Tibial nerve (tissue), 4 donors: ENCODE data around the gene TRABD2B.

Experiments used
- EP300 ChIP-seq, 2 donors: sonication (generic); formaldehyde crosslinking; IDR thresholded peaks; one replicate each; pipeline ENCODE4 v1.6.1; 2017; ENCODE audit warnings: antibody characterized with exemption in 2 of 2, mild to moderate bottlenecking in 1 of 2
- POLR2A ChIP-seq, 2 donors: fragments of 450-650 bp; IDR thresholded peaks; one replicate each; pipeline ENCODE4 v1.6.1; 2017; ENCODE audit warnings: antibody characterized with exemption in 2 of 2, mild to moderate bottlenecking in 2 of 2, moderate library complexity in 2 of 2
- TF ChIP-seq, protein P1 (sequence below), 5 experiments: fragments of 200-600 bp in 3 of 5; fragments of 450-650 bp in 2 of 5; sonication (generic) in 3 of 5; IDR thresholded peaks; one replicate each; pipeline ENCODE4 v1.5.1; 2016 to 2019; ENCODE audit warnings: antibody characterized with exemption in 5 of 5, mild to moderate bottlenecking in 3 of 5, moderate library complexity in 2 of 5

DNA sequence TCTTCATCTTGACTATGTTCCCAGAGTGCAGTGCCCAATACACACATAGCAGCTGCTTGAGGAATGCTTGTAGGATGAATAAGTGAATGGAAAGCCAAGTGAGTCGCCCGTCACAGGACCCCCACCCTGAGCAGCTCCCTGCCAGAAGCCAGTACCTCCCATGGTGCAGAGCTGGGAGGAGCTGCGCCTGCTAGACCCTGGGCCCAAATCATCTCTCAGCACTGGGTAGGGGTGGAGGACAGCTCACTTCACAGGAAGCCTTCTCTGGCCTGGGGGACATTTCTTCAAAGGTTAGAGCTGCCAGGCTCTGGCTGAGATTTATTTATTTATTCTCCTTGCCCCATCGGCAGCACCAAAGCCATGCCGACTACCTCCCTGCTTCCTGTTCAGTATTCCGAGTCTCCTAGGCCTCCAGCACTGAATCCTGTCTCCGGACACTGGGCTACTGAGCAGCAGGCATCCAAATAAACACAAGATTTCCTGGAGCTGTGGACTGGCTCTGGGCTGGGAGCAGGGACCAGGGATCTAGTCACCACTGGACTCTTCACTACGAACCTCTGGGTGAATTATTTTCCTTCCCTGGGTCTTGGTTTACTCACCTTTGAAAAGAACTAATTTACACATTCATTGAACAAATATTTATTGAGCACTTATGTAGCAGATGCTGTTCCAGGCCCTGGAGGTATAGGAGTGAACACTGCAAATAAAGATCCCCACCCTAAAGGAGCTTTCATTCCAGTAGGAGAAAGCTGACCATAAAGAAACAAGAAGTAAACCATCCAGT is 187.7 kb downstream of the TRABD2B start:
- TF ChIP-seq, protein P1, sequence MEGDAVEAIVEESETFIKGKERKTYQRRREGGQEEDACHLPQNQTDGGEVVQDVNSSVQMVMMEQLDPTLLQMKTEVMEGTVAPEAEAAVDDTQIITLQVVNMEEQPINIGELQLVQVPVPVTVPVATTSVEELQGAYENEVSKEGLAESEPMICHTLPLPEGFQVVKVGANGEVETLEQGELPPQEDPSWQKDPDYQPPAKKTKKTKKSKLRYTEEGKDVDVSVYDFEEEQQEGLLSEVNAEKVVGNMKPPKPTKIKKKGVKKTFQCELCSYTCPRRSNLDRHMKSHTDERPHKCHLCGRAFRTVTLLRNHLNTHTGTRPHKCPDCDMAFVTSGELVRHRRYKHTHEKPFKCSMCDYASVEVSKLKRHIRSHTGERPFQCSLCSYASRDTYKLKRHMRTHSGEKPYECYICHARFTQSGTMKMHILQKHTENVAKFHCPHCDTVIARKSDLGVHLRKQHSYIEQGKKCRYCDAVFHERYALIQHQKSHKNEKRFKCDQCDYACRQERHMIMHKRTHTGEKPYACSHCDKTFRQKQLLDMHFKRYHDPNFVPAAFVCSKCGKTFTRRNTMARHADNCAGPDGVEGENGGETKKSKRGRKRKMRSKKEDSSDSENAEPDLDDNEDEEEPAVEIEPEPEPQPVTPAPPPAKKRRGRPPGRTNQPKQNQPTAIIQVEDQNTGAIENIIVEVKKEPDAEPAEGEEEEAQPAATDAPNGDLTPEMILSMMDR (IDR thresholded peaks at IDR 0.05) = no peak
- TF ChIP-seq POLR2A (IDR thresholded peaks at IDR 0.05) (no peak), EP300 (IDR thresholded peaks at IDR 0.05) (no peak)
